Stimulated activated CD8-positive, alpha-beta memory T cell treated with anti-CD3 and anti-CD28 coated beads, Interleukin-4, amount 100 ng/mL, for 1 hour (primary cell): ENCODE results near the gene ZNF346.

ENCODE experiments used
- DNase-seq, 2 donors: peaks; one replicate each; pipeline ENCODE4 v3.0.0-alpha.2; 2020; ENCODE audit warnings: low read depth in 2 of 2, low spot score in 1 of 2

The ZNF346 gene

DNA sequence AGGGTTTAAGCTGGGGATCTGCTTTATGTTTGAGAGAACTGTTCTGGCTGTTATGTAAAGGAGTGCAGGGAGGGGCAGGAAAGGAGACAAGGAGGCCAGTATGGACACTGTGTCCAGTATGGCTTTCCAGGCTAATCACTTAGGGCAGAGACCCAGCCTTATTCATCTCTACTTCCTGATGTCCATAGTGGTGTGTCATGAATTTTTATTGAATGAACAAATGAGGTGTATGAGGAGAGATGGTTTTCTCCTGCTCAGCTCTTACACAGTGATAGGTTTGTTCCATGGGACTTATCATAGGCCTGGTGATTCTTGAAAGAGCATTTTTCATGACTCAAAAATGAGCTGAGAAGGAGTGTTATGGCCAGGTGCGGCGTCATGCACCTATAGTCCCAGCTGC lies 43.7 kb downstream of the ZNF346 start:
- no peak for DNase-seq

DNA sequence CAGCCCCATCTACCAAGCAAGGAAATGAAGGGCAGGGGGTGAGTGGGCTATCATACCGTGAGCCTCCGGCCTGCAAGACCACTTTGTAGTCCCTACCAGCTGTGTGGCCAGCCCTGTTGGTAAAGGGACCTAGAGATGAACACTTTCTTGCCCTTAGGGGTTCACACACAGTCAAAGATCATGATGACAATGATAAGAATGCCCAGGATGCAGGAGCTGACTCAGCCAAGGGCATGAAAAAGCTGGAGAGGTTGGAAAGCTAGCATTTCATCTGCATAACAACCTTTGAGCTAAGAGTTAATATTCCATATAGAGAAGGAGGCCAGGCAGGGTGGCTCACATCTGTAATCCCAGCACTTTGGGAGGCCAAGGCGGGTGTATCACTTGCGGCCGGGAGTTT lies 45.0 kb downstream of the ZNF346 start:
- DNase-seq, result no peak

DNA sequence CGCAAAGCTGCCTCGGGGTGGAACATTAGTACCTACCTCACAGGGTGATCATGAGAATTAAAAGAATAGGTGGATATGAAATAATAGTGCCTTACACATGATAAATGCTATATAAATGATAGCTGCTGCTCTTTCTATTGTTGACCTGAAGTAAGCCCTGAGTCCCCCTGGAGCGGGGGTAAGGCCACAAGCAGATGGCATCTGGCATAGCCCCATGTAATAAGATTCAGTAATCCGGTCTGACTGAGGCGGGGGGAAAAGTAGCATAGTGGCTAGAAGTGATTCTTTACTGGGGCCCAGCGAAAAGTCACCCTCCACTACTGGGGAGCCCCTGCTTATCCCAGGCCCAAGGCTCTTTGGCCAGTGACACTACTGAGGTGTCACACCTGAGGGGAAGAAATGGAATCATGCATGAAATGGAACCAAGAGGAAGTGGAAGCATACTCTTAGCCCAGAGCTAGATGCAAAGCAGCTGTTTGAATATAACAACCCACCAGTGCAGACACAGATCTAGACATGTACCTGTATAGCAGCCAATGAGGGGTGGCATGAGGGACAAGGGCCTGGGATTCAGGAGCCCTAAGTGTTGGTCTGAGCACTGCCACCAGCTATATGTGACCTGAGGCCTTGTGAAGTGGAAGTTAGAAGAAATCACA lies 48.2 kb downstream of the ZNF346 start:
- DNase-seq, result no peak

DNA sequence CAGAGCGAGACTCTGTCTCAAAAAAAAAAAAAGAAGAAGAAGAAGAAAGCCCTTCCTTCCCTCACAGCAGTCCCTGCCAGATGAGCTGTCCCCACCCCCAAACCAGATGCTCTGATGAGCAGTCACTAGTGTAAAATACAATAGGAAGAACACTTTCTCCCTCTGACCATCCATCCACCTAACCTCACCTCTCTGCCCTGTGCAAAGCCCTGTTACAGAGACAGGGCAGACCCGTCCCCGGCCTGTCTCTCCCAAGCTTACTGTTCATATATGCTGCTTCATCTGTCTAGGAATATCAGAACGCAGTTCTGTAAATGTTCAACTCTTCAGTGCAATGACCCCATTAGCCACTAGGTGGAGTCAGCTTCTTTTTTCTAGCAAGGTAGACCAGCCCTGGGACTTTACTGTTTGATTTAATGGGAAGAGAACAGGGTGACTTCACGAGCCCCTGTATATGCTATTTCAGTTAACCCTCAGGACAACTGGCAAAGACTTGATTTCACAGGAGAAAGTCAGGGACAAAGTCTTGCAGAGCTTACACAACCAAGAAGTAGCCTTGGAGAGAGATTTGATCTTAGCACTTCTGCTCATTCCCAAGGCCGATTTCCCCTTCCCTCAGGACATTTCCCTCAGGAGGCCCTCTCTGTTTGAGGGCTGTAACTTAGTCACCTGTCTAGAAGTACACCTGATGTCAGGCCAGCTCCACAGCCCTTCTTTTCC lies 49.3 kb downstream of the ZNF346 start:
- peak; percentile 16 to 39 for DNase-seq

DNA sequence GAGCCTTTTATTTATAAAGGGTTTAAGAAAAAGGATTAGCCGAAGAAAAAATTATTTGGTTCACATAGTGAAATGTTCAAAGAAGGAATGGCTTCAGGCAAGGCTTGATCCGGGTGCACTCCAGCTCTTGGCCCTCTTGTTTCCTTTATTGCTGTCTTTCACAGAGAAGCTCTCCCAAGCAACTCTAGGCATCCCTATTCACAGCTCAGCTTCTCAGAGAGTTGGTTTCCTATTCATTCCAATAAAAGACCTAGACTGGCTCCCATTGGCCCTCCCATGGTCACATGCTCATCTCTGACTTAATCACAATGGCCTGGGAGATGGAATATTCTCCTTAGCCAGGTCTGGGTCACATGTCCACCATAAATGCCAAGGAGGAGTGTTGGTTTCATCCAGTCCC lies 54.8 kb downstream of the ZNF346 start:
- DNase-seq, result no peak

DNA sequence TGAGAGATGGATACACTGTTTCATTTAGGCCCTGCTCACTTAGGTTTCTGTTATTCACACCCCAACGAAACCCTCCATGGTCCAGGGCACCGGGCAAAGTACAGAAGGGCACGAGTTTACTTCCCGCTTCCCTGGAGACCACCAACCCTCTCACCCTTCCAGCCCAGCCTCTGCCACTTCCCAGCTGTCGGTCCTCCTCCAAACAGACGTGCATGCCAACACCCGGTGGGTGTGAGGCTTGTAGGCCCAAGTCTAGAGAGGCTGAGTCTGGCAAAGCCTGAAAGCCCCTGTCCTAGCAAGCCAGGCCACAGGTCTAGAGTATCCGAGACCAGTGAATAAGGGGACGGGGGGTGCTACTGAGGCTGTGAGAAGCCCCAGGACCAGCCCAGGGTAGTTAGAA lies 57.1 kb downstream of the ZNF346 start:
- DNase-seq, result no peak

DNA sequence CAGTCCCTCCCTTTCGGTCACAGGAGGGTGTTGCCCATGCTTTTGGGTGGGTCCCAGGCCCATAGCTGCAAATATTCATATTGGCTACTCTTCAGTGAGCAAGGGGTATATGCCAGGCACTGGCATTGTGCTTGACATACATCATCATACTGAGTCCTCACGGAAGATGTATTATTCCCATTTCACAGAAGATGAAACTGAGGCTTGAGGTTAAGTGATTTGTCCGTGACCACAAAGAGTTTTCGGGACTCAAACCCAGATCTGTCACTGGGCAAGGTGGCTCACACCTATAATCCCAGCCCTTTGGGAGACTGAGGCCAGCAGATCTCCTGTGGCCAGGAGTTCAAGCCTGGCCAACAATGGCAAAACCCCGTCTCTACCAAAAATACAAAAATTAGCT lies 57.8 kb downstream of the ZNF346 start:
- DNase-seq, result no peak

DNA sequence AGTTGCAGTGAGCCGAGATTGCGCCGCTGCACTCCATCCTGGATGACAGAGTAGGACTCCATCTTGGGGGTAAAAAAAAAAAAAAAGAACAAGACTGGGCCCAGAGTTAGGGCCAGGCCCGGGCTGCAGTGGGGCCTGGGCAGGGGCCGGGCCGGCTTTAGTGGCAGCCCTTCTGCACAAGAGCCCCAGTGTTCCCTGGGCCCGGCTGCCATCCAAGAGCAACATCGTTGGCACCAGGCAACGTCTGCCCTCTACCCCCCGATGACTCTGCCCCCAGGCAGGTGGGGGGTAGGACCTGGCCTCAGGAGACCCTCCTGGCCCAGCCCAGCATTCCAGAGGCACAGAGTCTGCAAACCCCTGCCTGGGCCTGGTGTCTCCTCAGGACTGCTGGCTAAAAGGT lies 59.4 kb downstream of the ZNF346 start:
- no peak for DNase-seq

DNA sequence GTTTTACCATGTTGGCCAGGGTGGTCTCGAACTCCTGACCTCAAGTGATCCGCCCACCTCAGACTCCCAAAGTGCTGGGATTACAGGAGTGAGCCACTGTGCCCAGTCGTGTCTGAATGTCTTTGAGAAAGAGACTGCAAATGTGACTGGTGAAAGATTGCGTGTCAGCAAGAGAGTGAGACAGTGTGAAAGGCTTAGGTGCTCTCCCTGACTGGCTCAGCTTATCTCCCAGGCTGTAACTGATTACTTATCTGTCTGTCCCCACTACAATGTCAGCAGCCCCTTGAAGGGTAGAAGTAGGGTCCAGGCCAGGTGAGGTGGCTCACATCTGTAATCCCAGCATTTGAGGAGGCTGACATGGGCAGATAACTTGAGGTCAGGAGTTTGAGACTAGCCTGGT lies 60.9 kb downstream of the ZNF346 start:
- DNase-seq, result no peak

DNA sequence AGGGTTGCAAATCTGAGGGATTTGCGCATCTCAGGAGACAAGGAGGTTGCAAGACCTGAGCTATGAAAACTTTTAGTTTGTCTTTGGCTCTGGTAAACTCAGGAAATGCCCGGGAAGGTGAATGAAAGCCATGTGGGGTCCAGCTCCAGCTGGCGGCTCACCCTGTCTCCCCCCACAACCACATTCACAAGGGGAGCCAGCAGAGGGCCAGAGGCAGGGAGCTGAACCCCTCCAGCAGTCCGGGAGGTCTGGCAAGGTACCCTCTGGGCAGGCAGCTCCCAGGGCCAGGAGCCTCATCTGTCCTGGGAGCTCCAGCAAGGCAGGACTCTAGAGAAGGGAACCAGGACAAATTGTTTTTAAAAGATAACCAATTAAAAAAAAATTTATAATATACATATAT lies 61.7 kb downstream of the ZNF346 start:
- DNase-seq, result no peak

DNA sequence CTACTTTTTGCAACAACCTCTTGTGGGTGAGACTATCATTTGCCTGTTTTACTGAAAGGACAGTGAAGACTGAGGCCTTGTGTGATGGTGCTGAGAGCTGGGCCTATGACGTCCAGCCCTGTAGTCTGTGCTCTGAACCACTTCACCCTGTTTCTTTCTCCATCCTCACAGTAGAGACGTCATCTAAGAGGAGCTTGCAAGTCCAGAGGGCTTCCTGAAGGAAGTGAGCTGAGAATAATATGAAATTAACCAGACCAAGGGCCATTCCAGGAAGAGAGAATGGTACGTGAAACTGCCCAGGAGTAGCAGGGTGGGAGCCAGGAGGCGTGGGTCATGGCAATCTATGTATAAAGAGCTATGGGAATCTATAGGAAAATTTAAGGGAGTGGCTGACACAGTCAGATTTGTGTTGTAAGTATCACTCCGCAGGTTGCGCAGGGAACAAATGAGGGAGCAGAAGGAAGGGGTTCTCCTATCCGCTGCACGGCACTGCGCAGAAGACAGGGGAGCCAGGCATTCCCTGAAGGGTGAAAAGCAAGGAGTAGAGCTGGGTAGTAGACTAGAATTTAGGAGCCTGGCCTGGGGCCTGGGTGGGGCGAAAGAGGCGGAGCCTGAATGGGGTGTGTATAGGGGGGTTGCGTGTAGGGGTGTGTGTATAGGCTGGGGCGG lies 63.6 kb downstream of the ZNF346 start:
- DNase-seq, result no peak

DNA sequence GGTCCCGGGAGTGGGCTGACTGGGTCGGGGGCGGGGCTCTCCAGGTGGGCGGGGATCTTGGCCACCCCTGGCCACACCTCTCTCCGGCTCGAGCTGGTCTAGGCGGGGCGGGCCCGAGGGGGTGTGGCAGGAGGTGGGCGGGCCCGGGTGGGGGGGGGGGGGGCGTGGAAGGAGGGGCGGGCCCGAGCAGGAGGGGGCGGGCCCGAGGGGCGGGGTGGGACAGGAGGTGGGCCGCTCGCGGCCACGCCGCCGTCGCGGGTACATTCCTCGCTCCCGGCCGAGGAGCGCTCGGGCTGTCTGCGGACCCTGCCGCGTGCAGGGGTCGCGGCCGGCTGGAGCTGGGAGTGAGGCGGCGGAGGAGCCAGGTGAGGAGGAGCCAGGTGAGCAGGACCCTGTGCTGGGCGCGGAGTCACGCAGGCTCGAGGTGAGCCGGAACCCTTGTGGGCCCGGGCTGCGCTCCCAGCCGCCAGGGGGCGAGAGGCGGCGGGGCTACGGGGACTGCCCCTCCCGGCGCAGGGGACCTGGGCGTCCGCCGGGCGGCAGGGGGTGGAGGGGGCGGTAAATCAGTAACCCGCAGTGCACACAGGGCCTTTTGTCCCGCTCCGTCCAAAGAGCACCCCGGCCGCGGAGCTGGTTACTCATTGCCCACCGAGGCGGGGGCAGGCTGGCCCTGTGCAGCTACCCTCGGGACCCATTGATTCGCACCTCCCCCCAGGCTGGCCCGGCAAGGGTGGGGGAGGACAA lies 64.3 kb downstream of the ZNF346 start, which contains the start of gene FGFR4:
TSS of gene FGFR4 (plus strand) at position 262 of the 744 bp plus-strand sequence. CDS start 2,688 bp downstream, outside the sequence.
- DNase-seq, result peak; percentile 15 to 34

DNA sequence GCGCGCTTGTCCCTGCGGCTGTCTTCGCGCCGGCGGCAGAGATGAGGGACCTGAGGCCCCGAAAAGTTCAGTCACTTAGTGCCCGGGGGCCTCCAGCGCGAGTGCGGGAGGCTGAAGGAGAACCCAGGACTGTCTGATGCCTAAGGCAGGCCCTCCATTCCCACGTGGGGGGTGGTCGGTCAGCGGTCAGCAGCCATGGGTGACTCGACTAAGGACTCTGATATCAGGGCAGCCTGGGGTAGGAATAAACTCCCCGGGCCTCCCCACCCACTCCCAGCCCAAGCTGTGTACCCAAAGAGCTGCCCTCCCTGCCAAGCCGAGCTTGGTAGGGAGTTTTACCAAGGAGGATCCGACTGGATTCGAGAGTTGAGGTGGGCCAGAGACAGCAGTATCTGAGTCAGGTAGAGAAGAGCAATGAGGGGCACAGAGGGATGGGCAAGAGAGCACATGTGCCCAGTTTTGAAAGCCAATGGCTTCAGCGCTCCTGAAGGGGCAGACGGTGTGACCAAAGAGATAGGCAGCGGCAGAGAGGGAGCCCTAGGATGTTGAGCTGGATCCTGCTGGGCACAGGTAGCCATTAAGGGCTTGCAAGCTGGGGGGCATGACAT lies 65.0 kb downstream of the ZNF346 start:
- no peak for DNase-seq

DNA sequence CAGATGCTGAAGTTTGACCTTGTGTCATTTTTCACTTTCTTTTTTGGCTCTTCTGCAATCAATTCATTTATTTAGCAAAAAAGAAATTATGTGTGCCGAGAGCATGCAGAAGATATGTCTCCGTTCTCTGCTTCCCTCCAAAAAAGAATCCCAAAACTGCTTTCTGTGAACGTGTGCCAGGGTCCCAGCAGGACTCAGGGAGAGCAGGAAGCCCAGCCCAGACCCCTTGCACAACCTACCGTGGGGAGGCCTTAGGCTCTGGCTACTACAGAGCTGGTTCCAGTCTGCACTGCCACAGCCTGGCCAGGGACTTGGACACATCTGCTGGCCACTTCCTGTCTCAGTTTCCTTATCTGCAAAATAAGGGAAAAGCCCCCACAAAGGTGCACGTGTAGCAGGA lies 66.6 kb downstream of the ZNF346 start:
- DNase-seq, result no peak

DNA sequence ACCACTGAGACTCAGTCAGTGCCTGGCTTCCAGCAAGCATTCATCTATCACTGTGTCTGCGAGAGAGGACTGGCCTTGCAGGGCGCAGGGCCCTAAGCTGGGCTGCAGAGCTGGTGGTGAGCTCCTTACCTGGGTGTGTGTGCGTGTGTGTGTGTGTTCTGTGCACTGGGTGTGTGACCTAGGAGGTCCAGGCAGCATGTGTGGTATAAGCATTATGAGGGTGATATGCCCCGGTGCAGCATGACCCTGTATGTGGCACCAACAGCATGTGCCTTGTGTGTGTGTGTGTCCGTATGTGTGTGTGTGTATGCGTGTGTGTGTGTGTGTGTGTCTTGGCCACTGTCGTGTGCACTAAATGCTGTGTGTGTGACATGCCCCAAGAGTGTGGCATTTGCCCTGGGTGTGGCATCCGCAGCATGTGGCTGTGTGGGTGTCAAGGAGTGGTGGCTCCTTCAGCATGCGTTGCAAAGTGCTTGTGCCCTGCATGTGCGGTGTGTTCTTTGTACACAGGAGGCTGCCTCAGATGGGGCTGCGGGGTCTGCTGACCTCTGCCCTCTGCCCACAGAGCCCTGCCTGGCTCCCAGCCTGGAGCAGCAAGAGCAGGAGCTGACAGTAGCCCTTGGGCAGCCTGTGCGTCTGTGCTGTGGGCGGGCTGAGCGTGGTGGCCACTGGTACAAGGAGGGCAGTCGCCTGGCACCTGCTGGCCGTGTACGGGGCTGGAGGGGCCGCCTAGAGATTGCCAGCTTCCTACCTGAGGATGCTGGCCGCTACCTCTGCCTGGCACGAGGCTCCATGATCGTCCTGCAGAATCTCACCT lies 67.5 kb downstream of the ZNF346 start:
- no peak for DNase-seq

DNA sequence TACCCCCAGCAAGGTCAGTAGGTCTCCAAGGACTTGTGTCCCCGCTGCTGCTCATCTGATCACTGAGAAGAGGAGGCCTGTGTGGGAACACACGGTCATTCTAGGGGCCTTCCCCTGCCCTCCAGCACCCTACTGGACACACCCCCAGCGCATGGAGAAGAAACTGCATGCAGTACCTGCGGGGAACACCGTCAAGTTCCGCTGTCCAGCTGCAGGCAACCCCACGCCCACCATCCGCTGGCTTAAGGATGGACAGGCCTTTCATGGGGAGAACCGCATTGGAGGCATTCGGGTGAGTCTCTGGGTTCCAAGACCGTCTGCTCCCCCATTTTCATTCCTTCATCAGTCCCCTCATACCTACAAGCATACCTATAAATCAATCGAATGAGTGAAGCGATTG lies 68.3 kb downstream of the ZNF346 start:
- no peak for DNase-seq

DNA sequence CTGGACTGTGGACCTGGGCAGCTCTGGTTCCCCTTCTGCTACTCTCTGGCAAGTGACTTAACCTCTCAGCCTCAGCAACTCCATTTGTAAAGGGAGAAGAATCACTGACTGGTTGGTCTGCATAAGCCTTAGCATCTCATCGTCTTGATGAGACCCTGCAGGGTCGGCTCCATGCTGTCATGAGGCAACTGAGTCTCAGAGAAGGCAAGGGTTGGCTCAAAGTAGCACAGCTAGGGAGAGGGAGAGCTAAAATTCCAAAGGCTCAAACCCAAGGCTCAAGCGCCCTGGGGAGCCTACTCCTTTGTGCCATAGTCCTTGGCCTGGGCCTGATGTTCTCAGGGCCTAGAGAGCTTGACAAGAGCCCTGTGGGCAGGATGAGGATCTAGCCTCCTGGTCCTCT lies 68.7 kb downstream of the ZNF346 start:
- no peak for DNase-seq

DNA sequence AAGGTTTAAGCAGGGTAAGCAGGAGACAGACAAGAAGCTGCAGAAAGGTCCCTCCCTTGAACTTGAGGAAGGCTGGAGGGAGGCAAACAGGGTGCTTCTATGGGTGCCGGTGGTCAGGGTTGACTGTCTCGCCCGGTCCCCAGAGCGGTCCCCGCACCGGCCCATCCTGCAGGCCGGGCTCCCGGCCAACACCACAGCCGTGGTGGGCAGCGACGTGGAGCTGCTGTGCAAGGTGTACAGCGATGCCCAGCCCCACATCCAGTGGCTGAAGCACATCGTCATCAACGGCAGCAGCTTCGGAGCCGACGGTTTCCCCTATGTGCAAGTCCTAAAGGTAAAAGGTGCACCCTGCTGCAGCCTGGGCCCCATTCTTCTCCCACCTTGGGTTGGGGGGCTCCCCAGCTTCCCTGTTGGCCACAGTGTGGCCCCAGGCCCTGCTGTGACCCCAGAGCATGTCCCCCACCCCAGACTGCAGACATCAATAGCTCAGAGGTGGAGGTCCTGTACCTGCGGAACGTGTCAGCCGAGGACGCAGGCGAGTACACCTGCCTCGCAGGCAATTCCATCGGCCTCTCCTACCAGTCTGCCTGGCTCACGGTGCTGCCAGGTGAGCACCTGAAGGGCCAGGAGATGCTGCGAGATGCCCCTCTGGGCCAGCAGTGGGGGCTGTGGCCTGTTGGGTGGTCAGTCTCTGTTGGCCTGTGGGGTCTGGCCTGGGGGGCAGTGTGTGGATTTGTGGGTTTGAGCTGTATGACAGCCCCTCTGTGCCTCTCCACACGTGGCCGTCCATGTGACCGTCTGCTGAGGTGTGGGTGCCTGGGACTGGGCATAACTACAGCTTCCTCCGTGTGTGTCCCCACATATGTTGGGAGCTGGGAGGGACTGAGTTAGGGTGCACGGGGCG lies 69.9 kb downstream of the ZNF346 start:
- no peak for DNase-seq

DNA sequence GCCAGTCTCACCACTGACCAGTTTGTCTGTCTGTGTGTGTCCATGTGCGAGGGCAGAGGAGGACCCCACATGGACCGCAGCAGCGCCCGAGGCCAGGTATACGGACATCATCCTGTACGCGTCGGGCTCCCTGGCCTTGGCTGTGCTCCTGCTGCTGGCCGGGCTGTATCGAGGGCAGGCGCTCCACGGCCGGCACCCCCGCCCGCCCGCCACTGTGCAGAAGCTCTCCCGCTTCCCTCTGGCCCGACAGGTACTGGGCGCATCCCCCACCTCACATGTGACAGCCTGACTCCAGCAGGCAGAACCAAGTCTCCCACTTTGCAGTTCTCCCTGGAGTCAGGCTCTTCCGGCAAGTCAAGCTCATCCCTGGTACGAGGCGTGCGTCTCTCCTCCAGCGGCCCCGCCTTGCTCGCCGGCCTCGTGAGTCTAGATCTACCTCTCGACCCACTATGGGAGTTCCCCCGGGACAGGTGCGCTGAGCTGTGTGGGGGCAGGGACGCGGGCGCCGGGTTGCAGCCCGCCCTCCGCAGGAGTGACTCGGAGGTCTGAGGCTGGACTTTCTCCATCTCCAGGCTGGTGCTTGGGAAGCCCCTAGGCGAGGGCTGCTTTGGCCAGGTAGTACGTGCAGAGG lies 70.7 kb downstream of the ZNF346 start:
- DNase-seq, result no peak
